NCI-H526 treated with DMSO at 0.1 percent for 48 hours (cell line): ENCODE data around the gene PIP5K1B.

Source experiments
- DNase-seq: peaks from one replicate; lab custom pipeline; 2025; lab: John Stamatoyannopoulos, UW

PIP5K1B gene

DNA sequence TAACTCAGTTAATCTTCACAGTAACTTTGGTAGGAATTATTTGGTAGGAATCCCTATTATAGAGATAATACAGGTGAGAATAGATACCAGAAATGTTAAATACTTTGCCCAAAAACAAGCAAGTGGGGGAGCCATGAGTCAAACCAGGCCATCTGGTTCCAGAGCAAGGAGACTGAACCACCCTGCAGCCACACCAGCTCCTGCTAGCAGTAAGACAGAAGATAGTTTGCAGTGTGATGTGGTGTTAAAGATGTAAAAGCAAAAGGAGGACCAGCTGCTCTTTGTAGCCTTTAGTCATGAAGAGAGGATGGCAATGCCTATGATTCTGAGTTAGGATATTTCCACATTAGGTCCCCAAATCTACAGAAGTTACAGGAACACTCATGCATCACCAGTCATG is 207.5 kb downstream of the PIP5K1B start:
- DNase-seq, result no peak

DNA sequence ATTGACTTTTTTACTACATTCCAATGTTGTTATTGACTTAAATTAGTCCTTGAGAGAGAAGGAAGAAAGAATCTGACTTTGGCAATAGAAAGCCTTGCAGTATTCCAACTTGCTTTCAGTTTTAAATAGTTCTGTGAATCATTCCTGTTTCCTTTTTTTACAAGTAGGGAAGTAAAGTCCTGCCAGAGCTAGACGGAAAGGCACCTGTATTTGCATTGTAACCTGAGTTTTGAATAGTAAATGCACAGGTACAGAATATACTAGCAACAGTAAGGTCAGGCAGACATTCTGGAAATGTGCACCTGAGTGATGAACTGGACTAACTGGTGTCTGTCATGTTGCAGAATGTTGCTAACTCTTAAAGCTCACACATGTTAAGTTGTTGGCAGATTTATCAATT is 208.0 kb downstream of the PIP5K1B start:
- peak; percentile 61 for DNase-seq

DNA sequence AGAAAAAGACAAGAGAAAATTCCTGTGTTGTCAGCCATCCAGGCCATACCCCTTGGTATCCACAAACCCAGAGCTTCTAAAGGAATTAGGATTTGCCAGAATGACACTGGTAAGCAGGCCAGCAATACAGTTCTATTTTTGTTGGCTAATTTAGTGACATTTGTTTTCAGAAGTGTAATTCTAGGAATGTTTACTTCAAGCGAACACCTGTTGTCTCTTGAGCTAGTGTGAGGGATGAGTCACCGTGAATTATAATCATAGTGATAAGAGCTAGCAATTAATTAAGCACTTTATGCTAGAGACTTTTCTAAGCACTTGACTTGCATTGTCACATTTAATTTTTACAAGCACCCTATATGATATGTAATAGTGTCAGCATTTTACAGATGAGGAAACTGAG is 209.7 kb downstream of the PIP5K1B start:
- DNase-seq, result no peak

DNA sequence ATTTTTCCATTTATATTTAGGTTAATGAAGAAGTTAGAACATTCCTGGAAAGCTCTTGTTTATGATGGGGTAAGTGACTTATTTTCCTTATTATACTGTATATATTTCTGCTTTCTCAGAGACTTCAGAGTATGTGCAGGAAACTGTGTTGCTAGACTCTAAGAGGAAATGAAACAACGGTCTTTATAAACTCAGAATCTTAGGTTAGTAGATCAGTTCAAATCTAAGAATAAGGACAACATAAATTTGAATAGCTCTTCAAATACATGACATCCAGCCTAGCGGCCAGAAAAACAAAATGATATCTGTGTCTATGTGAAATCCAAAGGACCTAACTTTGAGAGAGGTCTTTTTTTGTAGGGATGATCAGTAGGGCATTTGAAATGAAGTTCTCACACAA is 214.6 kb downstream of the PIP5K1B start:
- no peak for DNase-seq

DNA sequence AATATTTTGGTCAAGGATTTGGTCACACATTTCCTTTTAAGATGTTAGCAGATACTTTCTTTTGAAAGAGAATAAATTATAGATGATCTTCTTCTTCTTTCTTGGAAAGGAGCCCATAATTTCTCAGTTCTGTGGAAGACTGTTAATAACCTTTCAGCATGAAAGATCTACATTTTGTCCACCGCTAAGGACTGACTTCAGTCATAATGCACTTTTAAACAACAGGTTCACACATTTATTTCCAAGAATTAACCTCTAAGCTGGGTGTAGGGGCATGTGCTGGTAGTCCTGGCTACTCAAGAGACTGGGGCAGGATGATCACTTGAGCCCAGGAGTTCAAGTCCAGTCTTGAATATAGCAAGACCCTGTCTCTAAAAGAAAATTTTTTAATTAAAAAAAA is 215.9 kb downstream of the PIP5K1B start:
- no peak for DNase-seq

DNA sequence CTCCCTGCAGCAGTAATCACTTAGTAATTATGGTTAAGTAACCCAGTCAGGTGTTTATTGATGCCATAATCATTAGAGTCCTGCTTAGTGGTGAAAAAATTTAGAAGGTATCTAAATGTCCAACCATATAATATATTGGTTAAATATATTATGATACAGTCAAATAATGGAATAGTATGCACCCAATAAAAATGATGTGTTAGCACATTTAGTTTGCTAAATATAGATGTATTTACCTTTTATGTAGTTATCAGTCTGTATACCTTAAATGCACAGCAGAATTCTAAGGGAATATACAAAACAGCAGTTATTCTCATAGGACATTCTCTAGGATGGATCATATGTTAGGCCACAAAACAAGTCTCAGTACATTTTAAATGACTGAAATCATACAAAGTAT is 218.4 kb downstream of the PIP5K1B start:
- no peak for DNase-seq

DNA sequence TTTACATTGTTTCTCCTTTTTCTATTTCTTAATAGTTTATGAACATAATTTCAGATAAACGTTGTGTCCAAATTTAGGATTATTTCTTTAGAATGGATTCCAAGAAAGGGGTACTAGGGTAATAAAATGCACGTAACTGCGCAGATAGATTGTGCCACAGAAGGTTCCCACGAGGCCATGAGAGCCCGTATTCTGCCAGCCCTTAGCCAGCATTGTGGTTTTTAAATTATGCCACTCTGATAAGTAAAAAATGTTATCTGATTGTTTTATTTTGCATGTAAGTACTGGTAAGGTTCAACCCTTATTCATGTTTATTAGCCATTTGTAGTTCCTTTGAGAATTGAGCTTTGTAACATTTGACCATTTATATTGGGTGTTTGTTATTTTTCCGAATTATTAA is 220.1 kb downstream of the PIP5K1B start:
- DNase-seq, result no peak

DNA sequence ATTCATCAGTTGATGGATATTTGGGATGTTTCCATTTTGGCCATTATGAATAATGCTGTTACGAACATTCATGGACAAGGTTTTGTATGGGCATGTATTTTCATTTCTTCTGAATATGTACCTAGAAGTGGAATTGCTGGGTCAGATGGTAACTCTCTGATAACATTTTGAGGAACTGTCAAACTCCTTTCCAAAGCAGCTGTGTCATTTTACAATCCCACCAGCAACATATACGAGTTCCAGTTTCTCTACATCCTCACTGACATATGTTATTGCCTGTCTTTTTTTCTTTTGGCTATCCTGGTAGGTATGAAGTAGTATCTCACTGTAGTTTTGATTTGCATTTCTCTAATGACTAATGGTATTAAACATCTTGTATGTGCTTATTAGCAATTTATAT is 222.1 kb downstream of the PIP5K1B start:
- no peak for DNase-seq

DNA sequence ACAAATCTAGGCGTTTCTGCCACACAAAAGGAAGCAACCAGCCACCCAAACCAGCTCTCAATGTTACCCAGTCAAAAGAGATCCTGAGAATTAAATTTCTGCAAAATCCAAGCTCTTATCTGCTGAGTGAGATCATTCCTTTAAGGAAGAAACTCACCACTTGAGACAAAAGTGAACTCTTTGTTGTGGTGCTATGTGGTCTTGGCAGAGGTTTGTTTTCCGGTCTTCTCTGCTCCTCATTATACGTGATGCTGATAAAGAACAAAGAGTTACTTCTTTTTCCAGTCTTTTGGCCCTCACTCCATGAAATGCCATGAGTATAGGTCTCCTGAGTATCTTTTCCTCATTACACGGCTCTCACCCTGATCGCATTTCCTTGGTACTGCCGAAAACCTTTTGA is 226.8 kb downstream of the PIP5K1B start:
- DNase-seq, result no peak

DNA sequence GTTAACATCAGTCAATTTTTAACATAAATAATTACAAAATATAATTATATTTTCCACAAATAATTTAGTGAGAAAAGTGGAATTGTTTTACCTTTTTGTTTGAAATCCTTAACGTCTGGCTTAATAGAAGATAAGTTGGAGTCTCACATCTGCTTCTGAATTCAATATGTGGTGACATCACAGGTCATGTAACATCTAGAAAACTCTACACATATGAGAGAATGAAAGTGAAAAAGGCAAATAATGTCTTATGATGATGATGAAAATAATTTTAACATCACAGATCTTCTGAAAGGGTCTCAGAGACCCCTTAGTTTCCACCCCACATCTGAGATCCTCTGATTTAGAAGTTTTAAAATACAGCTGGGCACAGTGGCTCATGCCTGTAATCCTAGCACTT is 227.4 kb downstream of the PIP5K1B start:
- DNase-seq, result no peak

DNA sequence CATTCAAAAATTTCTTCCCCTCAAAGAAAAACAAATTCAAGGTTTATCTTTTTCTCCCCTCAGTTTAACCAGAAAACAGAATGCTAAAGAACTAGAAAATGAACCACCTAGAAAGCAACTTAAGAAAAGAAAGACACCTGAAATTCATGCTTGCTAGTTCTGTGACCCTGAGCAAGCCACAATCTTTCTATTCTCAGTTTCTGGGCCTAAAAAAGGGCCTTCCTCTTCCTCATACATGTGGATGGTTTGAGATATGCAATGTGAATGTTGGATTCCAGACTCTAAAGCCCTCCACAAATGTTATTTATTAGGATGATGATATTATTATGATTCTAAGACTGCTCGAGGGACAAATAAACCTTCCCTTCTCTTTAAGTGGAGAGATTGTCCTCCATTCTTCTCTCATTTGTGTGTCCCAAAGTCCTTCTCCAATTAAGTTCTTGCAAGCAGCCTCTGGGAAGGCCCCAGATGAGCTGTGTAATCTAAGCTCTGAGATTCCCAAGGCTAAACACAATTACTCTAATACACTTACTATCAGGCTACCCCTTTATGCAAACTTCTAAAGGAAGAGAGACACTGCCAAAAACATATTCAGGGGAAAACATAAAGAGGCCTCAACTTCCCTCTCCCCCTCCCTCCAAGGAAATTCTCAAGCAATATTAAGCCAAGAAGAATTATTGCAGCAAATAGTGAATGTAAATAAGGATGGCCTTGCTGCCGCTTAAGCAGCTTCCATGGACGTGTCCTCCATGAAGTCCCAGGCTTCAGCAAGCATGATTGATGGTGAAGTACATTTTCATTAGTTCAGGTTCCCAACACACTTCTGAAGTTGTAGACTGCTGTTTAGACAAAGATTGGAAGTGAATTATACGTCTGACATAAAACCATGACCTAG is 228.6 kb downstream of the PIP5K1B start:
- DNase-seq, result no peak

DNA sequence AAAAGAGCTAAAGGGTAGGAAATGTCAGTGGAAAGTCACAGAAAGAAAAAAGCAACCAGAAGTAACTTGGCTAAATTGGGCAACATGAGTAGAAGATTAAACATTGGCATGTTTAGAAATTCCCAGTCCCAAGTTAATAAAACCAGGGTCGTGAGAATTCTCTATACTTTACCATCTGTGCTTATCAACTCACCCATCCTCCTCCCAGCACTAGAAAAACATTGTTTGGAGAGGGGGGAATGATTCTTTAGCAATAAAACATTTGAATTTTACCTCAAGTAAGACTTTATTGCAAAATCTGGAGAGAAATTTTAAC is 229.2 kb downstream of the PIP5K1B start:
- no peak for DNase-seq

DNA sequence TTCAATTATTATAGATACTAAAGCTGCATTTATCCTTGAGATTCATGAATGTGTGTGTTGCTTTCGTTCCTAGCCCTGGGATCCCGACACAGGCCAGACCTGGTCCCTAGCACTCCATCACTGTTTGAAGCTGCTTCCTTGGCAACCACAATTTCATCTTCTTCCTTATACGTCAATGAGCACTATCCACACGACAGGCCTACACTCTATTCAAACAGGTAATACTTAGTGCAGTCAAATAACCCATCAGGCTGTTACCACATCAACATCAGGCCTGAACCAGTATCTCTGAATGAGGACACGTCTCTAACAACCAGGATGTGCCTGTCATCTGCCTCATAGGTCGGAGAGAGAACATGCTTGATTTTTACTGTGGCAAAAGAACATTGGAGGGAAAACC is 235.5 kb downstream of the PIP5K1B start:
- DNase-seq, result no peak

DNA sequence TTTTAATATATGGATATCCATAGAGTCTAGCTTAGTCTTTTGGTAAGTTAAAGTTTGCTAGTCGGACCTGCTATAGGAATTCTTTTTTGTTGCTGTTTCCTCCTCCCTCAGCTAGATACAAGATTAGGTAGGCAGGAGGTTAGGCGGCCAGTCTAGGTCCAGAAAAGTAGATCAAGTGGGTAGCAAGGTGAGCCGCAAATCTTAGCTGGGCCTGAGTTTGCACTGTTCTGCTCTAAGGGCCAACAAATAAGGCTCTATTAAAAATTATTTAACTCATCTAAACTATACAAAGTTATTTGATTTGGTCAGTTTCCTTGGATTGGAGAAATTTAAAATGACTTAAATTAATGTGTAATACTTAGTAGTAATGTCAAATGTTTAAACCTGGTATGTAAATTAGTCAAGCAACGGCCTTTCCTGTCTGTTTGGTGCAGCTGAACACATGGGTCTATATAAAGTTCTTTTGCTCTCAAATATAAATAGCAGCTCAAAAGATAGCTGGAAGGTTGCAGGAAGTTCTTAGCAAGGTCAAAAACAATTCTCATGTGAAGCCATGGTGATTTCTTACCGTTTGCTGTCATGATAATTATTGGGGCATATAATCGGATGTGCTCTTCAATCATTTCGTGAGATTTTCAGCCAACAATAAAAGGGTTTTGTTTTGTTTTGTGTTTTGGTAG is 236.9 kb downstream of the PIP5K1B start:
- DNase-seq, result no peak

DNA sequence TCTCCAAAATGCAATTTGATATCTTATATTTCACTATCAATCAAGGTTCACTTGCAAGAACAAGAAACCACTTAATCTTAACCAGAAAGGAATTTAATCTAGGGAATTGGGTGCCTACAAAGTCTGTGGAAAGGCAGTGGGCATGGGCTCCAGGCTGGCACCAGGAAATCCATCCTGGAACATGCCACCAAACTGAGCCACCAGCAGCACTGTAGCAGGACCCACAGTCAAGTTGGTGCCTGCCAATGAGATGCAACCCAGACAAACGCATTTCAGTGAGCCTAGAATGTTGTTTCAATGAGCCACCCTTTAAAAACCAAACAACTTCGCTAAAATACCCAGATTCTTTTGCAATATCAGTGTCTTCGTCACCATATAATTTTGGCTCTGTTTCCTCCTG is 237.8 kb downstream of the PIP5K1B start:
- no peak for DNase-seq

DNA sequence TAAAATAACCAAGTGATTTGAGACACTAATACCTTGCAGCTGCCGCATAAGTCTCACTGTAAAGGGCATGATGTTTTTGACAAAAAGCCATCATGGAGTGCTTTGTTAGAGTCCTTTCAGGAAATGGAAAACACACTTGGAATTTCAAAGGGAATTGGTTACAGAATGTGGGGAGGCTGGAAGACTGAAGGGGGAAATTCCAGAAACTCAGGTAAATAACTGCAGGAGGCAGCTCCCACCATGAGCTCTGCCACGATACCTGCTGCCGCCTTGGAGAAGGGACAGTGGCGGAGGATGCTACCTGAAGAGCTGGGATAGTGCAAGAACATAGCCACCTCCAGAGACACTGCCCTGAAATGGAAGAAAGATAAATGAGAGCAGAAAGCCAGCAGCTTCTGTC is 242.0 kb downstream of the PIP5K1B start:
- DNase-seq, result no peak

DNA sequence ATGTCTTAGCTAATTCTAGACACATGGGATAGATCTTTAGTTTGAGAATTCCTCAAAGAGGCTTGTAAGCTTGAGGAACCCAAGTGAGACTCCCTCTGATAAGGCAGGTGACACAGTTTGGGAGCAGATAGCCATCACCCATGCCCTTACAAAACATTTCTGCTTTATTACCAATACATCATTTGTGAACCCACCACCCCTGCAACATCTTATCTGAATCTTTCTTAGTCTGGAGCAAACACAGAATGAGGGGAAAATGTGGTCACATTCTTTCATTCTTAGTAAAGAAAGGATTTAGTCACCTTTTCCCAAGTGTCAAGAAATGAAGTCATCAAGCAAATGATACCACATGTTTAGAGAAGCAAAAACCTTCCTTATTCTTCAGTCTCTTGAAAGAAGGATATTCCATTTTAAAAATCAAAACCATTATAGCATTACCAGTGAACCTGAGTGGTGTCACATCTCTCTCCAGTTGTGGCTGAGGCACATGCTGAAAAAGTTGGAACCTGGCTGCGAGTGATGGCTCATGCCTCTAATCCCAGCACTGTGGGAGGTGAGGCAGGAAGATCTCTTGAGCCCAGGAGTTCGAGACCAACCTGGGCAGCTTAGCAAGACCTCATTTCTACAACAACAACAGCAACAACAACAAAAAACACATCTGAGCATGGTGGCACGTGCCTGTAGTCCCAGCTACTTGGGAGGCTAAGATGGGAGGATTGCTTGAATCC is 243.0 kb downstream of the PIP5K1B start:
- DNase-seq, result no peak

DNA sequence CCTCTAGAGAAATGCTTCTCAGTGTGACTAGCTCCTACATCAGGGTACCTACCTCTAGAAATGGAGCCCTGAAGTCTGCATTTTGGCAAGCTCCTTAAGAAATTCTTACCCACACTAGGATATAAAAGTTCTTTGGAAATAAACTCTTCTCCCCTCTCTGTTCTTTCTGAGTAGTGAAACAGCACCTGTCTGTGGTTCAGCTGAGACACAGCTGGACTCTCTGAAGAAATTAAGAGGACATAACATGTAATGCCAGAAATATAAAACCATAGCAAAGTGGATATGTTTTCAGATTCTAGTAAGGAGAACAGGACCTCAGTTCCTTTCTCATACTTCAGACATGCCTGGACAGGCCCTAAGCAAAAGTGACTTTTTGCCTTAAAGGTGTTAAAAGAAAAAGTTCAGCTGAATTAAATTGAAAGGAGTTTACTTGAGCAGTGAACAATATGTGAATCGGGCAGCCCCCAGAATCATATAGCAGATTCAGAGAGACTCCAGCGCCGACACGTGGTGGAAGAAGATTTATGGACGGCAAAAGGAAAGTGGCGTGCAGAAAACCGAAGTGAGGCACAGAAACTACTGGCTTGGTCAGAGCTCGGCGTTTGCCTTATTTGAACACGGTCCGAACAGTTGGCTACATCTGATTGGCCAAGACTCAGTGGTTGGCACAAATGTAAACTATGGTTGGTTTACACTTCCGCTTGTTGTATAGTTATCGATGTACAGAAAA is 244.4 kb downstream of the PIP5K1B start:
- DNase-seq, result no peak

DNA sequence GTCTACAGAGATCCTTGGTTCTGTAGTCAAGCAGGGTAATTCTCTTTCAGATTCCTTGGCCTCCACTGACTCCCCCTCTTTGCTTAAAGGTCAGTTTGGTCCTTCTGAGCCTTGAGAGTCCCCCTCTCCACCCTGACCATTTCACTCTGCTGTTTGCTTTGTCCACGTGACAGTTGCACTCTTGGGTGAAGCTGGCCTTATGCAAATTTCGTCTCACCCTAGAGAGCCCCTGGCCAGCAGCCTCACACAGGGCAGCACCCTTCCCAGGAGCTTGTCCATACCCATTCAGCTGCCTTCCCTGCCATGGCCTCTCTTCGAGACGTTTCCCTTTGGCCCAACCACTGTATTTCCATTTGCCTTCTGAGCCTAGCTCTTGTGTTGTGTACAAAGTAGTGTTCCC is 245.1 kb downstream of the PIP5K1B start:
- DNase-seq, result no peak

DNA sequence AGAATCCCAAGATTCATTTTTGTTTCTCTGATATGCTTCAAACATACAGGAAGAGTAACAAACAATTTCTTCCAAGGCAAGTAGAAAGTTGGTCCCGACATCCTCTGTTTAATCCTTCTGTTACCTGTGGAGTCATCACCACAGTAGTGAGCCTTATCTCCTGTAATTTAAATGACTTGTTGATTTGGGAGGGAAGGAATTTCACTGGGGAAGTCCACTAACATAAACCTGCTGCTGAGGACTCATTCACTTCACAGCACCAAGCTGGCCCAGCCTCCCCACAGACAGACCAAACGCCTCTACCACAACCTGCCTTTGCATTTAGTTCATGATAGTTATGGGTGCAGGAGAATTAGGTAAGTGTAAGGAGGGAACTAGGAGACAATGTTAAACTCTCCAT is 245.6 kb downstream of the PIP5K1B start:
- DNase-seq, result no peak

DNA sequence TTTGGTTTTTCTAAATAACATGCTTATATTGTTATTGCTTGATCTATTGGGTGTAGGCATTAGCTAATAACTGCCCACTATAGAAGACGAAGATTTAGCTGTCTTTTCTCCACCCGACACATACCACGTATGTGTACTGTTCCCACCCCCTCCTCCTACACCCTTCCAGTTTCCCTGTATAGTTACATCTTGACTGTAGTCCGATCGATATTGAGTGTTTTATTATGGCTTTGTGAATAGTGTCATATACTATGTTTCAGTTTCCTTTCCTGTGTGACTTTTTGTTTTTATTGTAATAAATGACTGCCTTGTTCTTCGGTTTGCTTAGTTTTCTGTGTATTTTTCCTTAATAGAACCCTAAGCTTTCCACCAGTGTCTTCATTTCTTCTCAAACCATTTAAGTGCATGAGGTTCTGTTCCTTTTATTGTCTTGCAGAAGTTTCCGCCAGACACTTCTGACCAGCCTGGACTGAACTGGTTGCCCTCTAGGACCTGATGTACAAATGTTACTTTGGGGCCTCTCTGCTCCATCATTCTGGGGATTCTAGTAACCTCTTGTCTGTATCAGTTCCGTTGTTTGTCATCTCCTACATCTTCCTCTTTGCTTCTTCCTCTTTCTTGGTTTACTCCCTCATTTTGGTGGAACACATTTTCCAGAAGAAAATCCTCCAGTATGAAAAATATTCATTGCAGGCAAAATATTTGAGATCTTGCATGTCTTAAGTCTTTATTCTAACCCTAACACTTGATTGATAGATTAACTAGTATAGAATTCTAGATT is 247.0 kb downstream of the PIP5K1B start:
- DNase-seq, result no peak

DNA sequence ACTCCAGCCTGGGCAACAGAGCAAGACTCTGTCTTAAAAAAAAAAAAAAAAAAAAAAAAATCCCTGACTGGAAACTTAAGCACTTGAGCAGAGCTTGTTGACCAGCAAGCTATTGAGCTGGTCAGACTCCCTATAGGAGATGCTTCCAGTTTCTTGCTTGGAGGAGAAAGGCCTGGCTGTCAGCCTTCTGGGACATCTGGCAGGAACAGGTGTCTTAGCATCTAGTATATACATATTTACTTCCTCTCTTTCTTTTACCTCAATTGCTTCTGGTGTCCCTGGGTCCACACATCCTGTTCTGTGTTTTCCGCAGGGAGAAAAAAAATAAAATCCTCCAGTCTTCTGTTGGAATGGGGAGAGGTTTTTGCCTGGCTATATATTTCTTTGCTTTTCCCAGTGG is 248.7 kb downstream of the PIP5K1B start:
- no peak for DNase-seq
